HCT116 (cell line): ENCODE data around the gene TAT. TPM values are rescaled to one million over a fixed set of nuclear protein-coding genes. Genes with fewer than 3 reads are reported as not detected.

Source experiments
- ATAC-seq: fragments of 200-7000 bp; cut with Tn5 transposase; 2 replicates; pipeline ENCODE4 v1.9.1; 2020; ENCODE audit warnings: mild to moderate bottlenecking, moderate library complexity
- BruUV-seq: library from RNA; stranded (reverse); fragments of 400-500 nt; replicated peaks from 2 replicates; lab custom pipeline; 2021; lab: Mats Ljungman, UMichigan
- CTCF ChIA-PET: fragments of 300-600 bp; sonication (Branson Sonifier 250); formaldehyde crosslinking; loops from one replicate; lab custom pipeline; 2021; ENCODE audit warnings: antibody characterized with exemption; lab: Charles Lee
- POLR2A ChIA-PET: fragments of 300-600, 350-600 bp; sonication (Branson Sonifier 250); formaldehyde crosslinking; loops from one replicate; lab custom pipeline; 2021; ENCODE audit warnings: antibody characterized with exemption; lab: Charles Lee
- RAD21 ChIA-PET, 2 experiments: fragments of 300-600 bp; sonication (Branson Sonifier 250); formaldehyde crosslinking; loops; one replicate each; lab custom pipeline; 2023; ENCODE audit warnings: low total read pairs in 2 of 2; ENCODE audit not compliant: uncharacterized antibody in 2 of 2, unreplicated experiment in 2 of 2, low non-redundant PET in 1 of 2; lab: Charles Lee
- DNase-seq: peaks from one replicate; pipeline ENCODE4 v3.0.0-alpha.2; 2010; ENCODE audit warnings: low read depth, low spot score
- H2AFZ ChIP-seq: fragments of 200-600 bp; shearing (Covaris generic), sonication (generic); 2 replicates; pipeline ENCODE4 v1.6.1; 2017; ENCODE audit warnings: low read depth, mixed run types, mixed read lengths, antibody characterized with exemption, low read length; ENCODE audit not compliant: poor library complexity, severe bottlenecking
- H3K27ac ChIP-seq: 2 replicates; pipeline ENCODE4 v1.5.1; 2012; ENCODE audit warnings: low read depth, low read length
- H3K27me3 ChIP-seq: fragments of 200-600 bp; sonication (generic); 2 replicates; pipeline ENCODE4 v1.6.1; 2016; ENCODE audit warnings: mixed run types, low read length, mixed read lengths; ENCODE audit not compliant: insufficient read depth
- H3K36me3 ChIP-seq, 2 experiments: fragments of 200-500 bp in 1 of 2; fragments of 200-600 bp in 1 of 2; sonication (Bioruptor generic) in 1 of 2; sonication (generic) in 1 of 2; 2 replicates each; pipeline versions ENCODE4 v1.5.1 to v1.6.1; 2014 to 2016; ENCODE audit warnings: low read length in 2 of 2, inconsistent platforms in 1 of 2, mixed read lengths in 1 of 2, mixed run types in 1 of 2; ENCODE audit not compliant: insufficient read depth in 2 of 2, control insufficient read depth in 1 of 2
- H3K4me1 ChIP-seq, 2 experiments: fragments of 200-600 bp in 1 of 2; sonication (generic) in 1 of 2; 2 replicates each; pipeline versions ENCODE4 v1.5.1 to v1.6.1; 2012 to 2017; ENCODE audit warnings: low read length in 2 of 2, inconsistent platforms in 1 of 2, mild to moderate bottlenecking in 1 of 2, mixed read lengths in 1 of 2, mixed run types in 1 of 2, moderate library complexity in 1 of 2; ENCODE audit not compliant: insufficient read depth in 2 of 2, control insufficient read depth in 1 of 2
- H3K4me2 ChIP-seq: fragments of 200-600 bp; sonication (generic); 2 replicates; pipeline ENCODE4 v1.6.1; 2017; ENCODE audit warnings: mixed run types, low read length, mixed read lengths
- H3K4me3 ChIP-seq, 2 experiments: fragments of 200-600 bp in 1 of 2; sonication (generic) in 1 of 2; replicated peaks in 1 of 2; 2 replicates each; pipeline ENCODE4 v1.5.1; 2011 to 2016; ENCODE audit warnings: low read length in 2 of 2, control low read depth in 1 of 2, low read depth in 1 of 2, mild to moderate bottlenecking in 1 of 2, mixed read lengths in 1 of 2, mixed run types in 1 of 2
- H3K79me2 ChIP-seq: fragments of 200-600 bp; sonication (generic); 2 replicates; pipeline ENCODE4 v1.6.1; 2017; ENCODE audit warnings: mild to moderate bottlenecking, mixed run types, low read length, moderate library complexity, mixed read lengths; ENCODE audit not compliant: insufficient read depth
- H3K9ac ChIP-seq: fragments of 200-600 bp; sonication (generic); 2 replicates; pipeline ENCODE4 v1.6.1; 2016; ENCODE audit warnings: low read length, mixed read lengths
- H3K9me2 ChIP-seq: fragments of 200-600 bp; sonication (generic), shearing (Covaris generic); 2 replicates; pipeline ENCODE4 v1.6.1; 2017; ENCODE audit warnings: mixed run types, mild to moderate bottlenecking, moderate library complexity; ENCODE audit not compliant: insufficient read depth
- H3K9me3 ChIP-seq, 2 experiments: fragments of 200-500 bp in 1 of 2; fragments of 200-600 bp in 1 of 2; sonication (Bioruptor generic) in 1 of 2; sonication (generic) in 1 of 2; 2 replicates each; pipeline ENCODE4 v1.6.1; 2014 to 2017; ENCODE audit warnings: low read length in 2 of 2, mixed read lengths in 2 of 2, inconsistent platforms in 1 of 2, low read depth in 1 of 2, mild to moderate bottlenecking in 1 of 2, mixed run types in 1 of 2, moderate library complexity in 1 of 2; ENCODE audit not compliant: control insufficient read depth in 1 of 2, insufficient read depth in 1 of 2
- H4K20me1 ChIP-seq: fragments of 200-600 bp; sonication (generic), shearing (Covaris generic); 2 replicates; pipeline ENCODE4 v1.6.1; 2017; ENCODE audit warnings: mixed run types, mild to moderate bottlenecking, moderate library complexity; ENCODE audit not compliant: insufficient read depth
- CEBPB ChIP-seq: IDR thresholded peaks from 2 replicates; pipeline ENCODE4 v1.6.1; 2012; ENCODE audit warnings: low read depth
- CTCF ChIP-seq, 3 experiments: fragments of 200-600 bp in 1 of 3; sonication (generic) in 1 of 3; IDR thresholded peaks in 2 of 3; conservative IDR thresholded peaks in 1 of 3; 2 replicates each; pipeline ENCODE4 v1.5.1; 2012 to 2017; ENCODE audit warnings: low read depth in 2 of 3, low read length in 2 of 3, antibody characterized with exemption in 1 of 3, borderline replicate concordance in 1 of 3, control low read depth in 1 of 3, mild to moderate bottlenecking in 1 of 3, mixed read lengths in 1 of 3, mixed run types in 1 of 3, moderate library complexity in 1 of 3; ENCODE audit not compliant: insufficient read depth in 1 of 3
- EGR1 ChIP-seq: IDR thresholded peaks from 2 replicates; pipeline ENCODE4 v1.6.1; 2012; ENCODE audit warnings: low read depth
- EZH2 ChIP-seq: fragments of 200-600 bp; sonication (generic); IDR thresholded peaks from 2 replicates; pipeline ENCODE4 v1.6.1; 2017; ENCODE audit warnings: antibody characterized with exemption, mixed run types
- JUND ChIP-seq: IDR thresholded peaks from 2 replicates; pipeline ENCODE4 v1.6.1; 2012
- POLR2AphosphoS5 ChIP-seq: IDR thresholded peaks from 2 replicates; pipeline ENCODE4 v1.6.1; 2011; ENCODE audit warnings: mild to moderate bottlenecking, low read depth, low read length, moderate library complexity
- SP1 ChIP-seq: IDR thresholded peaks from 2 replicates; pipeline ENCODE4 v1.6.1; 2012; ENCODE audit warnings: low read depth
- SRF ChIP-seq: IDR thresholded peaks from 2 replicates; pipeline ENCODE4 v1.6.1; 2012; ENCODE audit warnings: low read depth
- TCF7L2 ChIP-seq: IDR thresholded peaks from 2 replicates; pipeline ENCODE4 v1.7.0; 2011; ENCODE audit warnings: borderline replicate concordance, inconsistent platforms; ENCODE audit not compliant: insufficient read depth, insufficient read length; ENCODE audit errors: extremely low read depth
- YY1 ChIP-seq: IDR thresholded peaks from 2 replicates; pipeline ENCODE4 v1.6.1; 2011; ENCODE audit warnings: low read length, low read depth, moderate library complexity, mild to moderate bottlenecking; ENCODE audit not compliant: insufficient replicate concordance; ENCODE audit errors: extremely low read depth
- ZFX ChIP-seq: fragments of 450-650 bp; IDR thresholded peaks from 2 replicates; pipeline ENCODE4 v1.6.1; 2017
- ZNF274 ChIP-seq: fragments of 200-500 bp; sonication (Bioruptor generic); IDR thresholded peaks from 2 replicates; pipeline ENCODE4 v1.6.1; 2014; ENCODE audit warnings: mild to moderate bottlenecking, low read depth, low read length, inconsistent platforms
- intact Hi-C: fragments of 100-400 bp; cut with micrococcal nuclease; formaldehyde crosslinking; loops from 2 replicates; pipeline ENCODE4 v1.10.0; 2022
- total RNA-seq: library from RNA; stranded (reverse); gene quantifications from one replicate; pipeline ENCODE4 v1.2.1, GENCODE V29; 2021; ENCODE audit not compliant: unreplicated experiment
- TF ChIP-seq, protein P1 (sequence below): IDR thresholded peaks from 2 replicates; pipeline ENCODE4 v1.6.1; 2012
- TF ChIP-seq, protein P2 (sequence below): IDR thresholded peaks from 2 replicates; pipeline ENCODE4 v1.6.1; 2011; ENCODE audit warnings: mild to moderate bottlenecking, low read length, moderate library complexity; ENCODE audit not compliant: insufficient replicate concordance; ENCODE audit errors: extremely low read depth

The TAT gene
- total RNA-seq, 1 experiment from 2014 or later, result 0.91 TPM

DNA sequence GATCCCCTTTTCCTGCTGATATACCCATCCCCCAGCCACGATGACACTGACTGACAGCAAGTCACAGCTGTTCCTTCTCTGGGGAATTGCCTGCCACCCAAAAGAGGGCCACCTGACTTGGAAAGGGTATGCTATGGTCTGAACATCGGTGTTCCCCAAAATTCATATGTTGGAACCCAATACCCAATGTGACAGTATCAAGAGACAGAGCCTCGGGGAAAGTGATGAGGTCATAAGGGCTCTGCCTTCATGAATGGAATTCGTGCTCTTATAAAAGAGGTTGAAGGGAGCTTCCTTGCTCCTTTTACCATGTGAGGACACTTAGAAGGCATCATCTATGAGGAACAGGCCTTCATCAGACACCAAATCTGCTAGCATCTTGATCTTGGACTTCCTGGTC, 41.5 kb upstream of the TAT start:
- Histone ChIP-seq H3K27me3 (no peaks in the 10 kb centered on the region), H3K9me2 (no peaks in the 10 kb centered on the region), H3K79me2 (no peaks in the 10 kb centered on the region), H3K9me3 (no peaks in the 10 kb centered on the region), H3K9ac (no peak overlapping the region), H3K4me1 (no peaks in the 10 kb centered on the region), H3K27ac (no peak overlapping the region), H2AFZ (no peak overlapping the region), H3K36me3 (no peaks in the 10 kb centered on the region), H3K4me3 (no peak overlapping the region), H3K4me2 (no peak overlapping the region), H4K20me1 (no peaks in the 10 kb centered on the region)
- TF ChIP-seq, protein P1, sequence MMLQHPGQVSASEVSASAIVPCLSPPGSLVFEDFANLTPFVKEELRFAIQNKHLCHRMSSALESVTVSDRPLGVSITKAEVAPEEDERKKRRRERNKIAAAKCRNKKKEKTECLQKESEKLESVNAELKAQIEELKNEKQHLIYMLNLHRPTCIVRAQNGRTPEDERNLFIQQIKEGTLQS, result no peak
- TF ChIP-seq ZFX (no peak), CEBPB (no peak), CTCF (IDR thresholded peaks at IDR 0.05 in 2 of 3, conservative IDR thresholded peaks at IDR 0.05 in 1 of 3; ENCODE audit: borderline replicate concordance in 1 of 3, insufficient read depth in 1 of 3, low read depth in 2 of 3, low read length in 2 of 3) (no peak), POLR2AphosphoS5 (no peak), ZNF274 (no peak), YY1 (no peak), SP1 (no peak), JUND (no peak), TCF7L2 (no peak), EGR1 (no peak), EZH2 (no peak), SRF (no peak)
- TF ChIP-seq, protein P2, sequence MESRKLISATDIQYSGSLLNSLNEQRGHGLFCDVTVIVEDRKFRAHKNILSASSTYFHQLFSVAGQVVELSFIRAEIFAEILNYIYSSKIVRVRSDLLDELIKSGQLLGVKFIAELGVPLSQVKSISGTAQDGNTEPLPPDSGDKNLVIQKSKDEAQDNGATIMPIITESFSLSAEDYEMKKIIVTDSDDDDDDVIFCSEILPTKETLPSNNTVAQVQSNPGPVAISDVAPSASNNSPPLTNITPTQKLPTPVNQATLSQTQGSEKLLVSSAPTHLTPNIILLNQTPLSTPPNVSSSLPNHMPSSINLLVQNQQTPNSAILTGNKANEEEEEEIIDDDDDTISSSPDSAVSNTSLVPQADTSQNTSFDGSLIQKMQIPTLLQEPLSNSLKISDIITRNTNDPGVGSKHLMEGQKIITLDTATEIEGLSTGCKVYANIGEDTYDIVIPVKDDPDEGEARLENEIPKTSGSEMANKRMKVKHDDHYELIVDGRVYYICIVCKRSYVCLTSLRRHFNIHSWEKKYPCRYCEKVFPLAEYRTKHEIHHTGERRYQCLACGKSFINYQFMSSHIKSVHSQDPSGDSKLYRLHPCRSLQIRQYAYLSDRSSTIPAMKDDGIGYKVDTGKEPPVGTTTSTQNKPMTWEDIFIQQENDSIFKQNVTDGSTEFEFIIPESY, result no peak
- DNase-seq (no peak), ATAC-seq (no peak)
- POLR2A ChIA-PET, result no interaction called here
- intact Hi-C loops, result no loop called here
- no TSS peak for BruUV-seq
- RAD21 ChIA-PET, result no interaction called here
- CTCF ChIA-PET, result no interaction called here
